ENCODE data around the gene PFDN5.

GRCh38 chr12:53300187-53300586 lies 4.8 kb downstream of the PFDN5 start:
- no peak for TF ChIP-seq EZH2 (IDR thresholded peaks at IDR 0.05; ENCODE audit: borderline replicate concordance, low read depth, low read length, severe bottlenecking)
- no peak for TF ChIP-seq CTCF (IDR thresholded peaks at IDR 0.05; ENCODE audit: borderline replicate concordance, extremely low read depth, low read length, poor library complexity, severe bottlenecking)

Data from DND-41 (cell line).